Spleen (tissue), 11 donors: Measurements from ENCODE around the gene SLC35F1. TPM values are rescaled to one million over a fixed set of nuclear protein-coding genes. Genes with fewer than 3 reads are reported as not detected.
"Not testable (repeated sequence)": the region's sequence is repeated elsewhere in the genome, so short reads cannot be mapped to it uniquely, and the experiment has no call there.

Experiments used
- DNase-seq: peaks from one replicate; pipeline ENCODE4 v3.0.0-alpha.2; 2020
- H3K27ac ChIP-seq, 8 donors: fragments of 200-600 bp; sonication (generic) in 7 of 8; 1 replicate in 4 of 8; 2 replicates in 4 of 8; pipeline versions ENCODE4 v1.5.0 to v1.8.0; 2016 to 2021; ENCODE audit warnings: inconsistent platforms in 4 of 8, mild to moderate bottlenecking in 4 of 8, moderate library complexity in 1 of 8
- H3K27me3 ChIP-seq, 7 donors: fragments of 200-600 bp; sonication (generic) in 6 of 7; replicated peaks in 1 of 7; 1 replicate in 4 of 7; 2 replicates in 3 of 7; pipeline versions ENCODE4 v1.5.0 to v1.8.0; 2016 to 2021; ENCODE audit warnings: inconsistent platforms in 3 of 7, mild to moderate bottlenecking in 1 of 7
- H3K36me3 ChIP-seq, 6 donors: fragments of 200-600 bp; sonication (generic) in 5 of 6; 1 replicate in 4 of 6; 2 replicates in 2 of 6; pipeline versions ENCODE4 v1.5.0 to v1.8.0; 2016 to 2021; ENCODE audit warnings: inconsistent platforms in 2 of 6
- H3K4me1 ChIP-seq, 6 donors: fragments of 200-600 bp; sonication (generic) in 5 of 6; 1 replicate in 3 of 6; 2 replicates in 3 of 6; pipeline versions ENCODE4 v1.5.0 to v1.8.0; 2016 to 2021; ENCODE audit warnings: inconsistent platforms in 3 of 6
- H3K4me3 ChIP-seq, 8 donors: fragments of 200-600 bp; sonication (generic) in 7 of 8; 1 replicate in 4 of 8; 2 replicates in 4 of 8; pipeline versions ENCODE4 v1.5.0 to v1.8.0; 2016 to 2021; ENCODE audit warnings: inconsistent platforms in 4 of 8, mild to moderate bottlenecking in 4 of 8, moderate library complexity in 2 of 8
- H3K9me3 ChIP-seq, 8 donors: fragments of 200-600 bp; sonication (generic) in 7 of 8; 1 replicate in 4 of 8; 2 replicates in 4 of 8; pipeline versions ENCODE4 v1.5.0 to v1.8.0; 2016 to 2021; ENCODE audit warnings: inconsistent platforms in 4 of 8
- CTCF ChIP-seq, 11 experiments: fragments of 200-600 bp in 7 of 11; fragments of 450-650 bp in 4 of 11; sonication (generic) in 4 of 11; IDR thresholded peaks in 8 of 11; conservative IDR thresholded peaks in 3 of 11; 1 replicate in 7 of 11; 2 replicates in 4 of 11; pipeline versions ENCODE4 v1.4.0 to v1.8.0; 2016 to 2021; ENCODE audit warnings: antibody characterized with exemption in 11 of 11, inconsistent platforms in 4 of 11, mild to moderate bottlenecking in 1 of 11
- POLR2A ChIP-seq, 3 donors: fragments of 450-650 bp; IDR thresholded peaks; one replicate each; pipeline ENCODE4 v1.5.1; 2017; ENCODE audit warnings: antibody characterized with exemption in 3 of 3, mild to moderate bottlenecking in 1 of 3
- POLR2AphosphoS5 ChIP-seq, 3 donors: sonication (generic); formaldehyde crosslinking; IDR thresholded peaks; one replicate each; pipeline ENCODE4 v1.5.1; 2017; ENCODE audit warnings: antibody characterized with exemption in 3 of 3
- WGBS, 5 donors: extraction: QIAGEN DNeasy Blood & Tissue Kit in 3 of 5; methylation state at CpG; one replicate each; pipeline versions ENCODE4 v1.1.5 to v1.1.7; 2013 to 2018; 5-methylcytosine and 5-hydroxymethylcytosine counted together
- intact Hi-C: fragments of 100-400 bp; cut with DNase I; formaldehyde crosslinking; loops from one replicate; pipeline ENCODE4 v1.15.0; 2023; ENCODE audit warnings: low total_unique reads
- polyA plus RNA-seq, 3 donors: library from polyadenylated mRNA; stranded (reverse); fragments of 200-250 nt; gene quantifications; one replicate each; pipeline ENCODE4 v1.2.1, GENCODE V29; 2013
- total RNA-seq, 7 donors: library from RNA; depleted of rRNA in 3 of 7; stranded (reverse); fragments of >200 nt in 3 of 7; fragmentation: NEBNext Ultra II Directional in 4 of 7; extraction: Animal tissue kit (Norgen Biotek cat#: 25700) in 4 of 7; gene quantifications; one replicate each; pipeline versions ENCODE4 v1.1.0 to v1.2.1, GENCODE V29; 2016 to 2021
- donor health status: healthy with polysubstance abuse.
- donor health status: DM: no; HTN: no; CAD: no; lungs with moderate emphysema.
- donor health status: DM: no; HTN: no; CAD: no.
- donor health status: Bipolar disorder and iron deficiency.
- donor health status: healthy.
- donor health status: DM: no; HTN: no; CAD: no.
- donor health status: DM: yes; HTN: yes; CAD: no.

The SLC35F1 gene
- total and polyA plus RNA-seq, 10 donors, result 0.13 to 4.0 (median 1.6) TPM

- intact Hi-C loops, result no loop called here
- H3K27ac ChIP-seq, result no peak overlapping the region
- H3K36me3 ChIP-seq, result no peaks in the 10 kb centered on the region
- WGBS, 5 donors, result 72 to 91% (median 82%) methylated on average over 4 of the region's 4 CpGs
- no peaks in the 10 kb centered on the region for H3K4me1 ChIP-seq
- DNase-seq, result no peak
- H3K4me3 ChIP-seq, result no peak overlapping the region
- TF ChIP-seq CTCF (IDR thresholded peaks at IDR 0.05 in 8 of 11, conservative IDR thresholded peaks at IDR 0.05 in 3 of 11), result no peak
- no peak for TF ChIP-seq POLR2AphosphoS5 (IDR thresholded peaks at IDR 0.05)
- no peak for TF ChIP-seq POLR2A (IDR thresholded peaks at IDR 0.05)
- H3K27me3 ChIP-seq, result no peaks in the 10 kb centered on the region
- H3K9me3 ChIP-seq, result peaks cover 0 to 9% (median 6%) of the 10 kb centered on the region in 8 donors
Measured at GRCh38 chr6:118029967-118030366, 122.9 kb downstream of the SLC35F1 start.

GRCh38 chr6:118037479-118037878 lies 130.4 kb downstream of the SLC35F1 start:
- DNase-seq, H3K4me3 ChIP-seq, H3K36me3 ChIP-seq, H3K4me1 ChIP-seq, H3K27ac ChIP-seq, intact Hi-C loops, H3K27me3 ChIP-seq: not testable (repeated sequence)
- H3K9me3 ChIP-seq, result peaks cover 0 to 34% (median 20%) of the 10 kb centered on the region in 8 donors
- WGBS, 5 donors, result 84 to 98% (median 90%) methylated on average over 3 of the region's 3 CpGs

GRCh38 chr6:118042855-118043254 lies 135.8 kb downstream of the SLC35F1 start:
- H3K27me3 ChIP-seq, result no peaks in the 10 kb centered on the region
- no peaks in the 10 kb centered on the region for H3K36me3 ChIP-seq
- TF ChIP-seq CTCF (IDR thresholded peaks at IDR 0.05 in 8 of 11, conservative IDR thresholded peaks at IDR 0.05 in 3 of 11) (no peak), POLR2A (IDR thresholded peaks at IDR 0.05) (no peak), POLR2AphosphoS5 (IDR thresholded peaks at IDR 0.05) (no peak)
- no peak for DNase-seq
- no peak overlapping the region for H3K4me3 ChIP-seq
- intact Hi-C loops, result no loop called here
- H3K4me1 ChIP-seq, result peaks cover 0 to 16% (median 0%) of the 10 kb centered on the region in 6 donors
- WGBS, 5 donors, result 84 to 92% (median 87%) methylated on average over 4 of the region's 4 CpGs
- H3K27ac ChIP-seq, result no peak overlapping the region
- peaks cover 0 to under 1% (median 0%) of the 10 kb centered on the region in 8 donors for H3K9me3 ChIP-seq

- Histone ChIP-seq H3K4me1 (peaks cover 0 to 16% (median 0%) of the 10 kb centered on the region in 6 donors), H3K27ac (no peak overlapping the region), H3K36me3 (no peaks in the 10 kb centered on the region), H3K27me3 (no peaks in the 10 kb centered on the region), H3K9me3 (no peaks in the 10 kb centered on the region), H3K4me3 (no peak overlapping the region)
- intact Hi-C loops, result no loop called here
- TF ChIP-seq POLR2AphosphoS5 (IDR thresholded peaks at IDR 0.05) (no peak), POLR2A (IDR thresholded peaks at IDR 0.05) (no peak), CTCF (IDR thresholded peaks at IDR 0.05 in 8 of 11, conservative IDR thresholded peaks at IDR 0.05 in 3 of 11) (no peak)
- DNase-seq, result no peak
- WGBS, 5 donors, result 7 to 19% (median 16%) methylated on average over 2 of the region's 2 CpGs
Measured at GRCh38 chr6:118044275-118044674, 137.2 kb downstream of the SLC35F1 start.

GRCh38 chr6:118054082-118054481 lies 147.0 kb downstream of the SLC35F1 start:
- Histone ChIP-seq H3K27ac (no peak overlapping the region), H3K4me1 (no peaks in the 10 kb centered on the region), H3K36me3 (no peaks in the 10 kb centered on the region), H3K4me3 (no peak overlapping the region), H3K9me3 (no peaks in the 10 kb centered on the region), H3K27me3 (no peaks in the 10 kb centered on the region)
- TF ChIP-seq POLR2A (IDR thresholded peaks at IDR 0.05), result no peak
- no peak for TF ChIP-seq POLR2AphosphoS5 (IDR thresholded peaks at IDR 0.05)
- TF ChIP-seq CTCF (IDR thresholded peaks at IDR 0.05 in 8 of 11, conservative IDR thresholded peaks at IDR 0.05 in 3 of 11), result no peak
- 82 to 94% (median 91%) methylated on average over 1 of the region's 1 CpG for WGBS, 5 donors
- intact Hi-C loops, result no loop called here
- DNase-seq, result no peak
